Activated B cell treated with CpG ODN at 0.5 μM for 24 hours (primary cell): ENCODE measurements around the gene HCN2. TPM values are rescaled to one million over a fixed set of nuclear protein-coding genes. Genes with fewer than 3 reads are reported as not detected.

Source experiments
- ATAC-seq: fragments of 200-7000 bp; cut with Tn5 transposase; one replicate; pipeline ENCODE4 v1.10.0; 2021; ENCODE audit warnings: low read depth, mild to moderate bottlenecking, moderate library complexity
- CTCF ChIA-PET: fragments of 350-600 bp; sonication (Branson Sonifier 250); formaldehyde crosslinking; loops from one replicate; lab custom pipeline; 2021; ENCODE audit warnings: antibody characterized with exemption; lab: Charles Lee
- POLR2A ChIA-PET: fragments of 350-600 bp; sonication (Branson Sonifier 250); formaldehyde crosslinking; loops from one replicate; lab custom pipeline; 2021; ENCODE audit warnings: antibody characterized with exemption; lab: Charles Lee
- DNase-seq: peaks from one replicate; pipeline ENCODE4 v3.0.0; 2022
- H3K27ac Mint-ChIP-seq: one replicate; pipeline ENCODE4 v1.8.0; 2020; ENCODE audit warnings: mixed read lengths
- H3K27me3 Mint-ChIP-seq: one replicate; pipeline ENCODE4 v1.8.0; 2021; ENCODE audit warnings: mixed read lengths
- H3K36me3 Mint-ChIP-seq: one replicate; pipeline ENCODE4 v1.8.0; 2021; ENCODE audit warnings: low read depth, mixed read lengths
- H3K4me1 Mint-ChIP-seq: one replicate; pipeline ENCODE4 v1.8.0; 2021; ENCODE audit warnings: mixed read lengths
- H3K4me3 Mint-ChIP-seq: one replicate; pipeline ENCODE4 v1.8.0; 2020; ENCODE audit warnings: mild to moderate bottlenecking, mixed read lengths
- H3K9me3 Mint-ChIP-seq: one replicate; pipeline ENCODE4 v1.8.0; 2020; ENCODE audit warnings: mixed read lengths
- CTCF ChIP-seq: fragments of 200-600 bp; IDR thresholded peaks from one replicate; pipeline ENCODE4 v1.8.0; 2022; ENCODE audit warnings: antibody characterized with exemption, mild to moderate bottlenecking
- intact Hi-C: fragments of 100-400 bp; cut with micrococcal nuclease; formaldehyde crosslinking; loops from one replicate; pipeline ENCODE4 v1.15.1; 2024
- total RNA-seq: library from RNA; stranded (reverse); gene quantifications from 2 replicates; pipeline ENCODE4 v1.2.3, GENCODE V29; 2022

Gene HCN2
- total RNA-seq, 1 donor from 2014 or later = 0.13 TPM

GRCh38 chr19:610071-610800 lies 20.6 kb downstream of the HCN2 start:
- peak overlapping the region; percentile 35 for H3K27ac Mint-ChIP-seq
- intact Hi-C loops = loop anchor here (2.0 to 10.0 kb wide), 2 partner anchors 23 to 55 kb away; partner anchors contain the start of genes POLRMT and RNF126

GRCh38 chr19:610801-611480 lies 21.3 kb downstream of the HCN2 start:
- no peak for DNase-seq
- H3K9me3 Mint-ChIP-seq = no peaks in the 10 kb centered on the region
- POLR2A ChIA-PET = interaction anchor here (0.9 kb wide), 1 partner anchor 31 kb away, joined by 3 read pairs; no protein-coding TSS in a partner anchor

More at GRCh38 chr19:610071-610800, 20.6 kb downstream of the HCN2 start:
- H3K36me3 Mint-ChIP-seq = no peaks in the 10 kb centered on the region
- DNase-seq (no peak), ATAC-seq (peak; percentile 40)
- no peaks in the 10 kb centered on the region for H3K27me3 Mint-ChIP-seq
- POLR2A ChIA-PET = interaction anchor here (0.6 kb wide), 1 partner anchor 568 kb away, joined by 4 read pairs; no protein-coding TSS in a partner anchor
- H3K9me3 Mint-ChIP-seq = no peaks in the 10 kb centered on the region
- CTCF ChIA-PET = interaction anchor here (0.6 kb wide), 1 partner anchor 27 kb away, joined by 3 read pairs; no protein-coding TSS in a partner anchor
- peaks cover 12% of the 10 kb centered on the region for H3K4me1 Mint-ChIP-seq
- H3K4me3 Mint-ChIP-seq = peak overlapping the region; percentile 75
- TF ChIP-seq CTCF = no peak

GRCh38 chr19:611481-611868 lies 21.8 kb downstream of the HCN2 start:
- TF ChIP-seq CTCF = no peak
- Mint-ChIP-seq H3K36me3 (no peaks in the 10 kb centered on the region), H3K27ac (no peak overlapping the region), H3K27me3 (peaks cover 3% of the 10 kb centered on the region), H3K4me3 (peak overlapping the region; percentile 24), H3K4me1 (peaks cover 16% of the 10 kb centered on the region), H3K9me3 (no peaks in the 10 kb centered on the region)
- ChIA-PET CTCF (no interaction called here), POLR2A (interaction anchor here (0.7 to 0.9 kb wide), 2 partner anchors 31 to 49 kb away, joined by 3 read pairs; no protein-coding TSS in a partner anchor)
- ATAC-seq (no peak), DNase-seq (no peak)
- intact Hi-C loops = loop anchor here (2.0 to 10.0 kb wide), 2 partner anchors 21 to 53 kb away; partner anchors contain the start of genes POLRMT and RNF126

More at GRCh38 chr19:610801-611480, 21.3 kb downstream of the HCN2 start:
- CTCF ChIA-PET = no interaction called here
- peaks cover 16% of the 10 kb centered on the region for H3K4me1 Mint-ChIP-seq
- no peak for TF ChIP-seq CTCF
- peak overlapping the region; percentile 75 for H3K4me3 Mint-ChIP-seq
- H3K27ac Mint-ChIP-seq = no peak overlapping the region
- H3K27me3 Mint-ChIP-seq = peaks cover 3% of the 10 kb centered on the region
- H3K36me3 Mint-ChIP-seq = no peaks in the 10 kb centered on the region
- peak; percentile 67 for ATAC-seq
- intact Hi-C loops = loop anchor here (2.0 to 10.0 kb wide), 2 partner anchors 22 to 54 kb away; partner anchors contain the start of genes POLRMT and RNF126

GRCh38 chr19:612941-613340 lies 23.3 kb downstream of the HCN2 start:
- no peaks in the 10 kb centered on the region for H3K9me3 Mint-ChIP-seq
- CTCF ChIA-PET = no interaction called here
- intact Hi-C loops = loop anchor here (10.0 kb wide), 1 partner anchor 52 kb away; the partner anchor contains the start of gene RNF126

More at GRCh38 chr19:612941-613340, 23.3 kb downstream of the HCN2 start:
- Mint-ChIP-seq H3K4me3 (no peak overlapping the region), H3K36me3 (peaks cover 3% of the 10 kb centered on the region), H3K4me1 (peaks cover 17% of the 10 kb centered on the region), H3K27me3 (peaks cover 3% of the 10 kb centered on the region), H3K27ac (no peak overlapping the region)
- TF ChIP-seq CTCF = no peak
- DNase-seq (no peak), ATAC-seq (no peak)
- POLR2A ChIA-PET = interaction anchor here (0.6 kb wide), 1 partner anchor 40 kb away, joined by 3 read pairs; no protein-coding TSS in a partner anchor
